ENCODE measurements around the gene GIGYF2.

- TF ChIP-seq POLR2AphosphoS5 (IDR thresholded peaks at IDR 0.05; ENCODE audit: low read depth, low read length) (no peak), CTCF (IDR thresholded peaks at IDR 0.05) (no peak), REST (IDR thresholded peaks at IDR 0.05; ENCODE audit: insufficient read depth in 1 of 2, low read depth in 2 of 2, low read length in 1 of 2) (no peak)
Measured at GRCh38 chr2:232697807-232698110, 628 bp downstream of the GIGYF2 start.
